NB4 (cell line): Measurements from ENCODE around the gene HECW1.

Source experiments
- POLR2A ChIP-seq: IDR thresholded peaks from 2 replicates; pipeline ENCODE4 v1.6.1; 2011; ENCODE audit warnings: mild to moderate bottlenecking; ENCODE audit not compliant: insufficient read length; ENCODE audit errors: extremely low read depth
- TF ChIP-seq, protein P1 (sequence below): IDR thresholded peaks from one replicate; pipeline ENCODE4 v1.5.1; 2012; ENCODE audit warnings: low read depth, low read length
- TF ChIP-seq, protein P2 (sequence below): IDR thresholded peaks from 2 replicates; pipeline ENCODE4 v1.6.1; 2011; ENCODE audit warnings: low read depth, low read length

DNA sequence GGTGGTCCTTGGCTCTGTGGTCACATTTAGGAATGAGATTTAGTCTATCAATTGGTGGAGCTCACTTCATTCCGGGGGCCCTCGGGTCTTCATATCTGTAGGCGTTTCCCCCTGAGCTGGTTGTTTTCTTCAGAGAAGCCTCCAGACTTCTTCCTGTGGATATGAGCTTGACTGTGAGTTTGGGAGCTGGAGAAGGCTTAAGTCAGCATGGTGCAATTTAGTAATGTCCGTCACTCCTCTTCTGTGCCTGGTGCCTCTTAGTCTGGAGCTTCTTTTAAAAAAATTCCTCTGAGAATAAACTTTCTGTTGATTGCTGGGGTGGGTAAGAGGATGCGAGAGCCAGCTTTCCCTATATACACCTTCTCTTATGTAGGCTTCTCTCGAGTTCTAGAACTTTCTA, 40.2 kb downstream of the HECW1 start:
- no peak for TF ChIP-seq POLR2A
- TF ChIP-seq, protein P1, sequence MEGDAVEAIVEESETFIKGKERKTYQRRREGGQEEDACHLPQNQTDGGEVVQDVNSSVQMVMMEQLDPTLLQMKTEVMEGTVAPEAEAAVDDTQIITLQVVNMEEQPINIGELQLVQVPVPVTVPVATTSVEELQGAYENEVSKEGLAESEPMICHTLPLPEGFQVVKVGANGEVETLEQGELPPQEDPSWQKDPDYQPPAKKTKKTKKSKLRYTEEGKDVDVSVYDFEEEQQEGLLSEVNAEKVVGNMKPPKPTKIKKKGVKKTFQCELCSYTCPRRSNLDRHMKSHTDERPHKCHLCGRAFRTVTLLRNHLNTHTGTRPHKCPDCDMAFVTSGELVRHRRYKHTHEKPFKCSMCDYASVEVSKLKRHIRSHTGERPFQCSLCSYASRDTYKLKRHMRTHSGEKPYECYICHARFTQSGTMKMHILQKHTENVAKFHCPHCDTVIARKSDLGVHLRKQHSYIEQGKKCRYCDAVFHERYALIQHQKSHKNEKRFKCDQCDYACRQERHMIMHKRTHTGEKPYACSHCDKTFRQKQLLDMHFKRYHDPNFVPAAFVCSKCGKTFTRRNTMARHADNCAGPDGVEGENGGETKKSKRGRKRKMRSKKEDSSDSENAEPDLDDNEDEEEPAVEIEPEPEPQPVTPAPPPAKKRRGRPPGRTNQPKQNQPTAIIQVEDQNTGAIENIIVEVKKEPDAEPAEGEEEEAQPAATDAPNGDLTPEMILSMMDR: no peak
- TF ChIP-seq, protein P2, sequence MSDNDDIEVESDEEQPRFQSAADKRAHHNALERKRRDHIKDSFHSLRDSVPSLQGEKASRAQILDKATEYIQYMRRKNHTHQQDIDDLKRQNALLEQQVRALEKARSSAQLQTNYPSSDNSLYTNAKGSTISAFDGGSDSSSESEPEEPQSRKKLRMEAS: no peak
